Stimulated activated CD4-positive, alpha-beta T cell treated with anti-CD3 and anti-CD28 coated beads, Interleukin-15, amount 100 ng/mL, for 48 hours (primary cell): ENCODE data around the gene GADL1.

ENCODE experiments used
- DNase-seq, 2 donors: peaks; one replicate each; pipeline ENCODE4 v3.0.0-alpha.2; 2020; ENCODE audit warnings: low read depth in 2 of 2

The GADL1 gene

DNA sequence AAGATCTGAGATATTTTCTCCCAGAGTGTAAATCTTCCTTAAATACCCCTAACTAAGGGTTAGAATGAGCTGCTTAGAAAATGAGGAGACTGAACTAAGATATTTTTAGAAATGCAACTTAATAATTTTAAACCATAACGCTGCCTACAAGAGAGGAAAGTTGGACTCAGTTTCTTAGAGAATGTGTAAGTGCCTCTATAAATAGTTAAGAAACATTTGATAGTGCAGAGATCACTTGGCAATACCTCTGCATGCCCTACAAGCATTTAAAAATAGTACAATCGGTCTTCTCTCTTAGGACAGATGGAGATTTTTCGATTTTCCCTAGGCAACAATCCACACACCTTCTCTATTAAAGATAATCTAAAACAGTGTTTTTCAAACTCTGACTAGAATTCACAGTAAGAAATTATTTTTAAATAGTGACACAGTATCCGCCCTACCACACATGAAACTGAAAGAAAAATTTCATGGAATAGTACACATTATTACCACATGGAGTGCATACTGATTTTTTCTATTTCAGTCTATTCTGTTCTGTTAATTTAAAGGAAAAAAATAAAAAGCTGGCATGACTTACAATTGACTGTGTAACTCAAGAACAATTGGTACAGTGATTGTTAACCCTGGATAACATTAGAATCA, 83.2 kb downstream of the GADL1 start:
- no peak for DNase-seq

DNA sequence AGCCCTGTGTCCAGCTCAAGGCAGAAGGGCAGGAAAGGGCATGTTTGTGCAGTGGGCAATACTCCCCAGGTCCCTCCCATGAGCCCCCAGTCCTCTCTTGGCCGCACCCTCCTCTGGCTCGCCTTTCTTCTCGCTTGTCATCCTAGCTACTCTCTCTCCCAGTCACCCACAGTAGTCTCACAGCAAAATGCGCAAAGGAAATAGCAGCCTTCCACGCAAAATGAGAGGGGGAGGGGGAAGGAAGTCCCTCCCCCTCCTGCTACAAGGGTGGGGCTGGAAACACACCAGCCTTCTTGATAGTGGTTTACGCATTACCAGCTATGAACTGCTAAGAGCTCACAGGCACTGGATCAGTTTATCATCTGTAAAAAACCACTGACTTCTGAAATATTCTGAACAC, 83.8 kb downstream of the GADL1 start:
- no peak for DNase-seq

DNA sequence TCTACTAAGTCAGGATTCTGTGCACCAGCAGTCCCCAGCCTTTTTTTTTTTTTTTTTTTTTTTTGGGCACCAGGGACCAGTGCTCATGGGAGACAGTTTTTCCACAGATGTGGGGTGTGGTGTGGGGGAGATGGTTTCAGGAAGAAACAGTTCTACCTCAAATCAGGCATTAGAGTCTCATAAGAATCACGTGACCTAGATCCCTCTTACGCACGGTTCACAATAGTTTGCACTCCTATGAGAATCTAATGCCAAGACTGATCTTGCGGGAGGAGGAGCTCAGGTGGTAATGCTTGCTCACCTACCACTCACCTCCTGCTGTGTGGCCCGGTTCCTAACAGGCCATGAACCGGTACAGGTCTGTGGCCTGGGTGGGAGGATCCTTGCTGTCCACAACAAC, 88.8 kb downstream of the GADL1 start:
- DNase-seq, result no peak

DNA sequence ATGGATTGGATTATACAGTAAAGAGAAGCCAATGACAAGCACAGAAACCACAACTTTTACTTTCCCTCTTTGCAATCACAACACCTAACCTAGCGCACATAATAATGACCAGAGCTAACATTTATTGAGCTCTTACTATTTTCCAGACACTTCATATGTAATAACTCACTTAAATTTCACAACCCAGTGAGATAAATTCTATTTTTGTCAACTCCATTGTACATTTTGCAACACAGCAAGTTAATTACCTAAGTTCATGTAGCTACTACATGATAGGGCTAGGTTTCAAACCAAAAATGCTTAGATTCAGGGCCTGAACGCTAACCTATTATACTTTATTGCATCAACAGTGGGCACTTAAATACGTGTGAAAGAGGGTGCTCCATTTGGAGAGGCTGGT, 89.5 kb downstream of the GADL1 start:
- no peak for DNase-seq

DNA sequence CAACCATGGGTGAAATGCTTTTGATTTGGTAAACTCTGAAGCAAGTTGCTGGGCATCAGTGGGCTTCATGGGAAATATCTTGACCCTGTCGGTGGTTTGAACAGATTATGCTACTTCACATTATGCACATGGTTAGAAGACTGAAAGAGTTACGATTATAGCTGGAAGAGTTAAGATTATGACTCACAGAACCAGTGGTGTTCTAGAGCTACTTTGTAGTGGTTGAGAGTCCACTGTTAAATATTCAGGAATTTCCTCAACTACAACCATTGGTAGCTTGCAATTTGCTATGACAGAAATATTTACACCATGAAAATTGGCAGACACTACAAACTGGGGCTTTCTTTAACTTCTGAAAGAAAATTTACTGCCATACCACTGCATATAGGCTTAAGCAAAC, 99.3 kb downstream of the GADL1 start:
- no peak for DNase-seq

DNA sequence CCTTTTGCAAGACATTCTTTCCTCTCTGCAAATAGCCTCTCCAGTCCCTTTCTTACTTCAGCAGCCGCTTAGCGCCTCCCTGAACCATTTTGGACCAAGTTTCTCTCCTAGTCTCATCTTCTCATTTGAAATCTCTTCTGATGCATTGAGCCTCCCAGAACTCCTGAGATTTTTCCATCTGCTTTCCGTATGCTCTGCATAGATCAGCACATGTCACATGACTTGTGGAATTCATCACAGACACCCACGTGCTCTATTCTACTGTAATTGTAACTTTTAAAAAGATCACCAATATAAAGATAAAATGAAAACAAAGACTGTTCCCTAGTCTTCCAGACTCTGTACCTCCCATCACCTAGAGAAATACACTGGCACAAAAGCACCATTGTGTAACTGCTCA, 100.7 kb downstream of the GADL1 start:
- no peak for DNase-seq

DNA sequence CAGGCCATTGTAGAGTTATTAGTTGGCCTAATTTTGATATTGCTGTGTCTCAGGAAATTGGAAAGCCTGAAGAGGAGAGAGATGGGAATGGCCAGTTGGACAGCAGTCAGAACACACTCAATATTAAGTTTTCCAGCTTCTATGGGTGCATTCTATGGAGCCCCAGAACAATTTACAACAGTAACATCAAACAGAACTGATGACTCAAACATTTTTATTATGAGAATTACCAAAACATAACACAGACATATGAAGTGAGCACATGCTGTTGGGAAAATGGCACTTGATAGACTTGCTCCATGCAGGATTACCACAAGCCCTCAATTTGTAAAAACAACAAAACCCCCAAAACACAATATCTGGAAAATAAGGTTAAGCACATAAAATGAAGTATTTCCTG, 104.3 kb downstream of the GADL1 start:
- no peak for DNase-seq

DNA sequence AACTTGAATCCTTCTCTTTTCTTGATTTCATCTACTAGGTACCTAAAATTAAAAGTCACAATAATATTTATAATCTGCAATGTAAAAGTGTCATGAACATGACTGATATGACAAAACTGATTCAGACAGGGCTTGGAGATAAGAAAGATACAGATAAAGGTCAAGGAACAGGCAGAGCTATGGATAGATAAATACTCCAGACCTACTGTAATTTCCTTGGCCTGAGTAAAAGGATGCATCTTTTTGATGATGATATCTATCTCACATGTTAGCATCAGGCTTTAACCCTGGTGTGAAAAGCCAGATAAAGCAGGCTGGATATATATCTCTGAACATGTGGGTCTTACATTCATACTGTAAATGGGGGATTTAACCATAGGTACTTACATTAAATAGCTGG, 108.1 kb downstream of the GADL1 start:
- DNase-seq, result no peak

DNA sequence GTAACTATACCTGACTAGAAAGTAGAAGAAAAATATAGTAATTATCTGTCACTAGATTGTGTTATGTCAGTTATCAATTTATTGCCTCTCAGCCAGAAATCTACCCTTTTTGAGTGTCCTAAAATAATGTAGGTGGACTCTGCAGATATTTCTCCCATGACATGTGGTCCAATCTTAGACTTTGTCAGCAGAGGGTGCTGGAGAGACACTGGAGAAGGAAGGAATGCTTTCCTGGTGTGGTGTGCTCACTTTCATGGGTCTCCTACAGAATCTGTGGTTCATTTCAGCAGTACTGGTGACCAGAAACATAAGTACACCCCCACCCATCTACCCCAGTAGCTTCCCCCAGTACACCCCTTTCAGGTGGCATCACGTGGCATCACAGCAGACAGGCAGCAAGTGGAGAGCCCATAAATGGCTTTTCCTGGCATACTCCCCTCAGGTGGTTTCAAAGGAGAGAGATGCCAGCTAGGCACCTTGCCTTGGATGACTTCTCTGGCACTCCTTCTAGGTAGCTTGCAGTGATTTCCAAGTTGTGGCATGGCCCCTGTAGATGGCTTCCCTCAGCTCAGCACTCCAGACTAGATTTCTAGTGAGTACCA, 114.7 kb downstream of the GADL1 start:
- DNase-seq, result no peak

DNA sequence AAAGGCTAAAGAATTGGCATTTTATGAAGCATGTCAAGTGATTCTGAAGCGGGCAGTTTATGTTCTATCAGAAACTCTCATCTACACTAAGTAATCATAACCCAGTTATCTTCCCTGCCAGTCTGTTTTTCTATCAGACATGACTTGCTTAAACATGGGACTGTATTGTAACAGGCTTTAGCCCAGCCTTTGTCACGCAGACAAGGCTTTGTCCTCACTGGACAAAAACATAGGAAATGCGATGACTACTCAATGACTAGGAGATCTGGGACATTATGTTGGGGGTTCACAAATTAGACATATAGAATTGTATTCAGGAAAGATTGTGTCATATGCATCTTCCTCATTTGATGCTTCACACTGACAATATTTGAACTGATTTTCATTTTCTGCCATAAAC, 115.5 kb downstream of the GADL1 start:
- no peak for DNase-seq

DNA sequence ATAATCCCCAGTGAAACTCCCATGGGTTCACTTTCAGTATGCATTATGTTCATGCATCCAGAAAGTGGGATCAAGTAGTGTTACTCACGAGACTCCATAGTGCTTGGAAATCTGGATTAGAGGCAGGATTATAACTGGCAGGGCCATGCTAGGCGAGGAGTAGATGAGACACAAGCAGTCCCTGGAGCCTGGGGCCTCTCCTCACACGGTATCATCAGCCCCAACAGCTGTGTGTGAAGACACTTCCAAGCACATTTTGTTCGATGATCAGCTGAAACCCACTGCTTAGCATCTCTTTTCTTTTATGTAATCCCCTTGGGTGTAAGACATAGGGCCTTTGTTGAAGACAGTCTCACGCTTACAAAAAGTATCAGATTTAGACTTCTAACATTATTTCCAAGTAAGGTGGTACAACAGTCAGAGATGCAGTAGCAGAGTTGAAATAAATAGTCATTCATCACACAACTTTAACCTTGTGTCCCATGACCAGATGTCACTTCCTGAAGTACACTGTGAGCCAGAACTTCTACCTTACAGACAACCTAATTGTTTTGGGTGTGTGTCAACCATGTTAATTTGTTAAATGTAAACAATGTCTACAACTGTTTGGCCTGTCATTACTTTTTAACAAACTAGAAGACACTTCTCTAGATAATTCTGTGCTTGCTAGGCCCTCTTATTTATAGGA, 116.9 kb downstream of the GADL1 start:
- DNase-seq, result no peak

DNA sequence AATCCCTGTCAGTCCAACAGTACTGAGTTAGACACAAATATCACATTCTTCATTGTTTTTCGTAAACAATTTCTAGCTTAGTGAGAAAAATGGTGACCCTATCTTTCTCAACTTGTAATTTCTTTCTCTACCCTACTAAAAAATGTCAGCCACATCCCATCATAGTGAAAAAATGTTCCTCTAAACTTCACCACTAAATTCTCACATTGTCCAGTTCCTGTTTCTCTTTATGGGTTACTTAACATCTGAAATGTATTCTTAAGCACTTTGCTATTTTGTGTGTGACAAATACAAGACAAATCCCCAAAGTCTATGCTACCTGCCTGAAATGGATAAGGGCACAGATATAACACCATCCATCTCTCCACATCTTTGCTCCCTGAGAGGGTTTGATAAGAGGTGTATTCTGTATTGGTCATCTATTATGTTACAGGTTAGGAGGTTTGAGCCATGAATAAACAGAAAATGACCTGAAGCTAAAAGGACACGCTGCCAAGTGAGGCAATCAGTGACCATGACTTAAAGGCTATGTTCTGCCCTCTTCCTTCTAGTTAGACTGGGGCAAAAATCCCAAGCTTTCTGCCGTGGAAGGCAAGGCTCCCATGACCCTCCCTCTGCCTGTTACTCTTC, 118.2 kb downstream of the GADL1 start:
- DNase-seq, result no peak

DNA sequence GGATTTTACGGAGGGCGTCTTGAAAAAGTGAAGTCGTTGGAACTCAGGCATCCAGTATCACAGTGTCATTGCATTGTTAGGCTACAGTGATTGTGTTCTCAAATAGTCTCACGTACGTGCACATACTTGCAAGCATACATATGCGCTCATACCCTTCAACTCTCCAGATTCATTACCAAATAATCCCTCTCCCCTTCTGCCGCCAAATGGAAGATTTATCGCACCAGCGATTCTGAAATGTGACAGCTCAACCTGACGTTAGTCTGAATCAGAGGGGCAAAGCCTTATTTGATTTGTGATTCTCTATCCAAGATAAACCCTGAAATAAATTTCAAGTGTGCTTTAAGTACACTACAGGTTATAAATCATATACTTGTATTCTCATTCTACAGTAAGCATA, 119.4 kb downstream of the GADL1 start:
- no peak for DNase-seq

DNA sequence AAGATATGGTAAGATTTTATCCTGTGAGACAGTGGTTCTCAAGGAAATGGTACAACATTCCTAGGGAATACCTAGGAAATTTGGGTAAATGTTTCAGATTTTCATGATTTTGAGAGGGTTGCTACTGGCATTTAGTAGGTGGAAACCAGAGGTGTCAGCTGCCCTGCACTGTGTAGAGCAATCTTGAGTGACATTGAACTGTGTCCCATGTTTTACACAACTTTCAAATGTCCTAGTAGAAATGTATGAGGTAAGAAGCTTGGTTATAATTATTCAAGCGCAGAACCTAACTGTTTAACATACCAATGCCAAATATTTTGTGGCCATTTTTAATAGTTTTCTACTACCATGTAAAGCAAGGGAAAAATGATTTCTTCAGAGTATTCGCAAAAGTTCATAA, 120.4 kb downstream of the GADL1 start:
- no peak for DNase-seq

DNA sequence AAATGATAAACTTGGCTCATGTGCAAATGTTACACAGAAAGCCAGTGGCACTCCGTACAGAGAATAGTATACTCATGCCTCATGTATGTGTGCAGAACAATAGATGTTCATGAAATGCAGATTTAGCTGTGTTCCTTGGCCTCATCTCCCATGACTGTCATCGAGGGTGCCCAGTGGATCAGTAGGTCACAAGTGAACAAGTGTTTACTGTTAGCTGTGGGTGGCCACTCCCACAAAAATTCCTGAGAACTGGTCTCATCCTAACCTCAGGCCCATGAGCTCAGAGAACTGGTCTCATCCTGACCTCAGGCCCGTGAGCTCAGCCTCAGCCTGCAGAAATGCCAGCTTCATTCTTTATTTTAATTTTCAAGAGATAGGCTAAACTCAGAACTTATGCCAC, 124.1 kb downstream of the GADL1 start:
- DNase-seq, result no peak

DNA sequence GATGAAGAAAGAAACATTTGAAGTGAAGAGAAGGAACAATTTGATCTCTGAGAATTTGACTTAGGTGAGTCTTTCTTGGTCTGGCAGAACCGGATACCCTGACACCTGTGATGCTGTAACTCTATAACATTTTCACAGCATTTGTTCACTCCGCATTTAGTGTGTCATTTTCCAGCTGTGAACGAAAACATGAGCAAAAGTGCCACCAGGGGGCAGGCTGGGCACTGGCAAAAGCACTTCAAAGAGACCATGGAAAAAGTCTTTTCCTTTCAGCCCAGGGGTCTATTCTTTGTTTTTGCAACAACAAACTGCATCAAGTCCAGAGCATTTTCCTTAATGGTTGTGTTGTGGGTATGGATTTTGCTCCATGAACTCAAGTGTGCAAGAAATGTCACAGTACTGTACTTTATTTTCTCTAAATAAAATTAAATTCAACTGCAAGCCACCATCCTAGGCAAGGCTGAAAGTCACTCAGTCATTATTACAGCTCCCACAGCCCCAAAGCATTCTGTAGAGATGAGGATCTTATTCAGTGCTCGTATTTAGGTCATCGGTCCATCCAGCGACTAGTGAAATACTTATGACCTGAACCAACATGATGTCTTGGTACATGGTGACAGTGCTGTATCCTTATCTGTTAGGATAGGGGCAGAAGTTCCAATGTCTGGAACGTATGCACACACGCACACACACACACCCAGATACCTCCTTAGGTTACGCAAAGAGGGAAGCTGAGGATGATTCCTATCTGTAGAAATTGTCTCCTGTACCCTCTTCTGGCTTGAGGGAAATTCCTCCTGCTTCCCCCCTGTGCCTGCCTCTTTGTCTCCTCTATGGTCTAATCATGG, 125.5 kb downstream of the GADL1 start:
- DNase-seq, result peak; percentile 40 to 52

DNA sequence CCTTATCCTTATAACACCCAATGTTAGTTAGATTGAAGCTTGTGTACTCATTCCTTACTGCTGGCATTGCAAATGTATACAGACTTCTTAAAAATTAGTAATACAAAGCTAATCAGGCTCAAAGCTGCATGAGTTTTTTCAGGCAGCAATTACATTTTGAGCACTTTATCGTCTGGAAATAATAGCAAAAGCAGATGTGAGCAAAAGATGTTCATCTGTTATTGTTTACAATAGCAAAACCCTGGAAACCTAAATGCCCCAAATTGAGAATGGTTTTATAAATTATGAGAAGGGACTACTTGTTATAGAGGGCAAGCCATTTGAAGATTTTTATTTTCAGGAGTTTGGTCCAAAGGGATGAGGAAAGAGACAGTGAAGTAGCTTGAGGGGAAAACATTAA, 126.4 kb downstream of the GADL1 start:
- no peak for DNase-seq

DNA sequence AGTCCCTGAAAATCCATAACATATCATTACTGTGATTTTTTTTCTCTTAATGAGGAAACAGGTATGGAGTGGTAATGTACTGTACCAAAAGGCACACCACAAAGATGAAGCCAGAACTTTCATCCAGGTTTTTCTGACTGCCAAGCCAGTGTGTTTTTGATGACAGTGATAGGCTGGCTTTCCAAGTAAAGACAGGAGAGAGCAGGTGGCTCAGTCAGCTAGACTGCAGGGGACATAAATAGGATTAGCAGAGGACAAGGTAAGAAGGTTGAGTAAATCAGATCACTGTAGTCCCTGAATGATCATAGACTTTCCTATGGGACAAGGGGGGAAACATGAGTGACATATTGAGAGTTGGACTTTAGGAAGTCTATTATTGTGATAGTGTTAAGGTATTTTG, 127.9 kb downstream of the GADL1 start:
- no peak for DNase-seq

DNA sequence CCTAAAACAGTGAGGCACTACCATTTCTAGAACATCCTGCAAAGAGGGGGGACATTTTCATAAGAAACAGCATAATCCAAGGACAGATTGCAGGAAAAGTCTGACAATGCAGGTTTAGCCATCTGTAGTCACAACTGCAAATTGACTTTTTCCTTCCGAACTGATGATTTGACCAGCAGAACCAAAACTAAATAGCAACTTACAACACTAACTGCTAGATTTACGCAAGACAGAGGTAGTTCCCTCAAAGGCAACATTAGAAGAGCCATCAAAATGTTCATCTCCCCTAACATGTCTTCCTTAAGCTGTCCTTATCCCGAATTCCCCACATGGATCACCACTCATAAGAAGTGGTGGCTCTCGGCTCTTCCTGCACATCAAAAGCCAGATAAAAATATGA, 129.6 kb downstream of the GADL1 start:
- no peak for DNase-seq

DNA sequence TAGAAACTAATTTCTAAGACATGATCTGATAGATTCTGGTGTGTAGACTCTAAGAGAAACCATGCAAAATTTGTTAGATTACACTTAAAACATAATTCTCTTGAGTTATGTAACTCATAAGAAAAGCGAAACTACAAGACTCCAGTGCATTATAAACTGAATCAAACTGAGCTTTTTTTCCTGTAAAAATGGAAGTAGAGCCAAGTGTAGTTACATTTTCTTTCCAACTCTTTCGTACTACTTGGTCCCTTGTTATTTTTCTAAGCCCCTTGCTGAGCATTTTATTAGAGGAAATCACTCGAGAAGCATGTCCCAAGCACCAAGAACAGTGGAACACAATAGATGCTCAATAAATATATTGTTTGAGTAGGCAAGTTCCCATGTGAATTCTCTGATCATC, 130.2 kb downstream of the GADL1 start:
- no peak for DNase-seq

DNA sequence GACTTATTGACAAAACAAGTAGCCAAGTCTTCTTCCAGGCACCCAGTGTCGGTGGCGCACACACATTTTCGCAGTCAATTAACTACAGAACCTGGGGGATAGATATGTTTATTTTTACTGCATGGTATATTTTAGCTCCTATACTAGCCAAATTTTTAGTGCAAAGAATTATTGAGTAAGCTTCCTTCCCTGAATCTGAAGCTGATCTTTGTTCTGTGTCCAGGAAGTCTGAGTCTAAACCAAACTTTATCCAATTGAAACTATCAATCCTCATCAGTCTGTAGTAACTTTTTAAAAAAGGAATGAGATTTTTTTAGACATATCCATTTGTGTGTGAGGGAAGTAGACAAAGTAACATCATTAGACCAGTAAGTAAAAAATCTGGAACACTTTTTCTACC, 133.1 kb downstream of the GADL1 start:
- no peak for DNase-seq

DNA sequence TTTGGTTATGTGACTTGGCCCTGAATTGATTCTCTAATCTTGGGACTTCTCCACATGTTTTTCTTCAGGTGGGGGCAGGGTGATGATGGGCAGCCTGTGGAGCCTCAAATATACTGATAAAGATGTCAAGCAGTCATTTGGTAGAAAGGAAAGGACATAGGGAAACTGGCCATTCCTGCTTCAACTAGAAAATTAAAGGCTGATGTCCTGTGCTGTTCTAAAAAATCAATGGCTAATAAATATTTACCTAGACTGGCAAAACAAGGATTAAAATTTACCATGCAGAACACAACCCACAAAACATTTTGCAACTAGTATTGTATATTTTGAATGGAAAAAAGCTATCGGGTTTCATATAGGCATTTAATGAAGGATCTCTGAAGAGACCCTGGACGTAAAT, 133.7 kb downstream of the GADL1 start:
- no peak for DNase-seq
